Measurements from ENCODE around the gene PCYOX1L. TPM values are rescaled to one million over a fixed set of nuclear protein-coding genes. Genes with fewer than 3 reads are reported as not detected.

The PCYOX1L gene
- total and polyA plus RNA-seq, 2 of the 8 experiments (the other 6 are each of a cell fraction or from before 2014, with no cell fraction given): 6.8 to 17.2 TPM

DNA sequence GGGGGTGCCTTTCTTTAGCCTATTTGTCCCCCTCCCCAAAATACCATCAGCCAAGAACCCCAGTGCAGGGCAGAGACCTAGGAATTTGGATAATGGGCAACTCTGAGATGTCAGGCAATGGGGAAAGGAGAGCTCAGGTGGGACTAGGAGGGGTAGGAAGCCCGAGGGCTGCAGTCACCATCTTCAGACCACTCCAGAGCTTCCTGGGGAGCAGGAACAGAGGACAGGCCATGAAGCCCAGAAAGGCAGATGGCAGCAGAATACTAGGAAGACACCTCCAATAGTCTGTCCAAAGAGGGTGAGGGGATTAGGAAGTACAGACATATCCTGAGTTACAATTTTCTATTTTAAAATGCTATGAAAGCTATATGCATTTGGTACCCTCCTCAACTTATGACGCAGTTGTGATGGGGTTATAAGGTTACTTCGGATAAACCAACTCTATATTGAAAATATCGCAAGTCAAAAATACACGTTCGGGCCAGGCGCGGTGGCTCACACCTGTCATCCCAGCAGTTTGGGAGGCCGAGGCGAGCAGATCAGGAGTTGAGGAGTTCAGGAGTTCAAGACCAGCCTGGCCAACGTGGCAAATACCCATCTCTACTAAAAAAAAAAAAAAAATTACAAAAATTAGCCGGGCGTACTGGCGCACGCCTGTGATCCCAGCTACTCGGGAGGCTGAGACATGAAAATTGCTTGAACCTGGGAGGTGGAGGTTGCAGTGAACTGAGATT, 55.8 kb downstream of the PCYOX1L start:
- FAIRE-seq (no peak), DNase-seq (ENCODE audit: low read depth in 1 of 2, low spot score in 2 of 2) (no peak)
- no peak overlapping the region for H2BK5ac ChIP-seq (ENCODE audit: low read depth, low read length)
- no peak overlapping the region for H3K18ac ChIP-seq (ENCODE audit: extremely low read depth, low read length)
- no peak overlapping the region for H2AK5ac ChIP-seq (ENCODE audit: low read depth, low read length)
- H3K4me3 ChIP-seq (ENCODE audit: extremely low read depth in 1 of 4, insufficient read depth in 2 of 4, low read depth in 3 of 4, low read length in 4 of 4): no peak overlapping the region
- no peak overlapping the region for H4K91ac ChIP-seq (replicated peaks; ENCODE audit: insufficient read length, low read length)
- H3K4me1 ChIP-seq (replicated peaks in 1 of 4; ENCODE audit: control insufficient read depth in 3 of 4, insufficient read depth in 4 of 4, low read length in 3 of 4): peaks cover 2 to 8% (median 4%) of the 10 kb centered on the region in 4 experiments
- no peak overlapping the region for H3K56ac ChIP-seq (replicated peaks; ENCODE audit: insufficient read length, low read depth, low read length)
- H2BK12ac ChIP-seq (ENCODE audit: low read depth, low read length): no peak overlapping the region
- no peaks in the 10 kb centered on the region for H3K36me3 ChIP-seq (ENCODE audit: control insufficient read depth in 2 of 4, insufficient read depth in 4 of 4, low read length in 3 of 4)
- ChIA-PET POLR2A (ENCODE audit: partially characterized antibody) (interaction anchor here (1.0 to 1.1 kb wide), 2 partner anchors 68 to 73 kb away, joined by 3 read pairs; no protein-coding TSS in a partner anchor), CTCF (ENCODE audit: partially characterized antibody) (interaction anchor here (0.6 to 15.4 kb wide), 14 partner anchors 10 to 205 kb away, joined by 3 to 315 read pairs (median 5); no protein-coding TSS in a partner anchor)
- no peak overlapping the region for H3K4me2 ChIP-seq (ENCODE audit: insufficient read depth in 1 of 2, low read depth in 2 of 2, low read length in 2 of 2)
- H4K8ac ChIP-seq (ENCODE audit: extremely low read depth, insufficient read depth, low read length): no peak overlapping the region
- H3K23me2 ChIP-seq (ENCODE audit: low read depth, low read length): no peaks in the 10 kb centered on the region
- no peak overlapping the region for H3K9ac ChIP-seq (replicated peaks in 1 of 4; ENCODE audit: extremely low read depth in 1 of 4, low read depth in 3 of 4, low read length in 3 of 4)
- H3K4ac ChIP-seq (replicated peaks; ENCODE audit: insufficient read length, low read depth, low read length): no peak overlapping the region
- no peaks in the 10 kb centered on the region for H3K79me1 ChIP-seq (ENCODE audit: low read depth, low read length)
- no peak overlapping the region for H4K5ac ChIP-seq (ENCODE audit: insufficient read length, low read depth, low read length)
- H2BK15ac ChIP-seq (ENCODE audit: low read length): no peak overlapping the region
- H3K27me3 ChIP-seq (replicated peaks in 1 of 4; ENCODE audit: control insufficient read depth in 3 of 4, extremely low read depth in 1 of 4, insufficient read depth in 3 of 4, low read length in 3 of 4): no peaks in the 10 kb centered on the region
- no peak overlapping the region for H2BK120ac ChIP-seq (replicated peaks; ENCODE audit: low read depth, low read length)
- no peaks in the 10 kb centered on the region for H3K9me3 ChIP-seq (ENCODE audit: insufficient read depth in 2 of 2, low read depth in 1 of 2, low read length in 1 of 2)
- no peaks in the 10 kb centered on the region for H3K79me2 ChIP-seq (ENCODE audit: control insufficient read depth in 1 of 2, insufficient read depth in 2 of 2, low read length in 2 of 2)
- no peak overlapping the region for H3K27ac ChIP-seq (ENCODE audit: low read depth, low read length)
- H3K14ac ChIP-seq (ENCODE audit: insufficient read length): no peak overlapping the region
- H4K20me1 ChIP-seq (replicated peaks in 1 of 2; ENCODE audit: control insufficient read depth in 1 of 2, insufficient read depth in 2 of 2, low read length in 2 of 2): no peaks in the 10 kb centered on the region
- no peak overlapping the region for H2BK20ac ChIP-seq (ENCODE audit: low read length)
- no peak overlapping the region for H3K23ac ChIP-seq (ENCODE audit: insufficient read length)
- WGBS, 2 experiments (ENCODE audit: extremely low coverage in 1 of 2, insufficient coverage in 1 of 2, insufficient read length in 1 of 2, insufficient replicate concordance in 2 of 2, low coverage in 1 of 2, low lambda C conversion rate in 2 of 2, missing lambda C conversion rate in 1 of 2): 91% methylated on average over 16 of the region's 16 CpGs; no CpG with 5 or more reads in 1 of the 2 experiments
- H2AFZ ChIP-seq (ENCODE audit: low read length): no peak overlapping the region
- TF ChIP-seq POU5F1 (IDR thresholded peaks at IDR 0.05; ENCODE audit: low read depth, low read length): no peak
- TF ChIP-seq KDM4A (IDR thresholded peaks at IDR 0.05; ENCODE audit: low read depth, low read length, severe bottlenecking): no peak
- no peak for TF ChIP-seq TBP (IDR thresholded peaks at IDR 0.05; ENCODE audit: low read depth, low read length)
- no peak for TF ChIP-seq MAFK (IDR thresholded peaks at IDR 0.05; ENCODE audit: low read depth, low read length)
- no peak for TF ChIP-seq SIX5 (IDR thresholded peaks at IDR 0.05; ENCODE audit: low read depth, low read length)
- TF ChIP-seq, protein P1, sequence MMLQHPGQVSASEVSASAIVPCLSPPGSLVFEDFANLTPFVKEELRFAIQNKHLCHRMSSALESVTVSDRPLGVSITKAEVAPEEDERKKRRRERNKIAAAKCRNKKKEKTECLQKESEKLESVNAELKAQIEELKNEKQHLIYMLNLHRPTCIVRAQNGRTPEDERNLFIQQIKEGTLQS (IDR thresholded peaks at IDR 0.05; ENCODE audit: insufficient read depth, low read depth, low read length): no peak
- no peak for TF ChIP-seq RXRA (IDR thresholded peaks at IDR 0.05; ENCODE audit: insufficient read depth, low read depth, low read length)
- TF ChIP-seq HDAC6 (IDR thresholded peaks at IDR 0.05; ENCODE audit: low read depth, low read length): no peak
- no peak for TF ChIP-seq SP4 (IDR thresholded peaks at IDR 0.05; ENCODE audit: low read length)
- no peak for TF ChIP-seq CBX8 (IDR thresholded peaks at IDR 0.05; ENCODE audit: borderline replicate concordance, low read depth, low read length)
- no peak for TF ChIP-seq TAF7 (optimal IDR thresholded peaks at IDR 0.05; ENCODE audit: borderline replicate concordance, low read depth, low read length)
- no peak for TF ChIP-seq FOSL1 (IDR thresholded peaks at IDR 0.05; ENCODE audit: insufficient read depth, low read depth, low read length)
- no peak for TF ChIP-seq TAF1 (IDR thresholded peaks at IDR 0.05; ENCODE audit: low read depth, low read length)
